Measurements from ENCODE around the gene CSMD2. TPM values are rescaled to one million over a fixed set of nuclear protein-coding genes. Genes with fewer than 3 reads are reported as not detected.

Gene CSMD2
- total RNA-seq, 1 experiment from 2014 or later: 0.22 TPM

DNA sequence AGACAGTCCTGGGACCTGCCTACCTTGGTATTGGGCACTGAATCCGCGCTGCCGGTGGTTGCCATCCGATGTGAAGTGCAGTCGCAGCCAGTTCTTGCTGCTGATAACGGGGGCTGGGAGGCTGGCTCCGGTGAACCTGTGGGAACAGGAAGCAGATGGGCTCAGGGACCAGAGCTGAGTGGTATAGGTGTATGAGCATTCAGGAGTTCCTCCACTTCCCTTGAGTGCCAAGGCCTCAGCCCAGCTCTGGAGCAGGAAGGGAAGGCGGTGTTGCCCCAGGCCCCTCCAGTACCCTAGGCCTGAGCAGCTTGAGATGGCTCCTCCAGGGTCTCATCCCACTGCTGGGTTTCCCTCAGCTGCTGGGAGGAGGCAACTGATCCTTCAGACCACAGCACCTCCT is 318.2 kb downstream of the CSMD2 start:
- ATAC-seq (no peak), DNase-seq (ENCODE audit: low read depth, low spot score) (no peak)
- Histone ChIP-seq H3K27ac (ENCODE audit: low read depth, low read length) (no peak overlapping the region), H3K4me2 (ENCODE audit: low read length) (no peak overlapping the region), H4K20me1 (ENCODE audit: insufficient read depth) (no peaks in the 10 kb centered on the region), H3K4me3 (replicated peaks in 1 of 2; ENCODE audit: low read depth in 1 of 2, low read length in 2 of 2) (no peak overlapping the region), H3K36me3 (ENCODE audit: control insufficient read depth in 1 of 2, insufficient read depth in 2 of 2, low read length in 2 of 2) (no peaks in the 10 kb centered on the region), H3K4me1 (ENCODE audit: control insufficient read depth in 1 of 2, insufficient read depth in 2 of 2, low read length in 2 of 2) (no peaks in the 10 kb centered on the region), H2AFZ (ENCODE audit: low read depth, low read length, poor library complexity, severe bottlenecking) (no peak overlapping the region), H3K9me2 (ENCODE audit: insufficient read depth) (no peaks in the 10 kb centered on the region), H3K79me2 (ENCODE audit: insufficient read depth, low read length) (no peaks in the 10 kb centered on the region), H3K9me3 (ENCODE audit: control insufficient read depth in 1 of 2, insufficient read depth in 1 of 2, low read depth in 1 of 2, low read length in 2 of 2) (no peaks in the 10 kb centered on the region), H3K27me3 (ENCODE audit: insufficient read depth, low read length) (peaks cover 59% of the 10 kb centered on the region), H3K9ac (ENCODE audit: low read length) (no peak overlapping the region)
- ChIA-PET CTCF (no interaction called here), POLR2A (no interaction called here), RAD21 (ENCODE audit: low non-redundant PET in 1 of 2, low total read pairs in 2 of 2, uncharacterized antibody in 2 of 2, unreplicated experiment in 2 of 2) (no interaction called here)
- intact Hi-C loops (cut with micrococcal nuclease): no loop called here
- TF ChIP-seq ATF3 (IDR thresholded peaks at IDR 0.05) (no peak), RAD21 (IDR thresholded peaks at IDR 0.05; ENCODE audit: low read depth) (no peak), SRF (IDR thresholded peaks at IDR 0.05; ENCODE audit: low read depth) (no peak), SIN3A (IDR thresholded peaks at IDR 0.05; ENCODE audit: low read depth) (no peak), EZH2phosphoT487 (IDR thresholded peaks at IDR 0.05; ENCODE audit: borderline replicate concordance) (no peak), TCF7L2 (IDR thresholded peaks at IDR 0.05; ENCODE audit: borderline replicate concordance, extremely low read depth, insufficient read depth, insufficient read length) (no peak), CEBPB (IDR thresholded peaks at IDR 0.05; ENCODE audit: low read depth) (no peak), MAX (IDR thresholded peaks at IDR 0.05) (no peak), CBX3 (IDR thresholded peaks at IDR 0.05; ENCODE audit: low read depth) (no peak), POLR2A (IDR thresholded peaks at IDR 0.05; ENCODE audit: borderline replicate concordance, extremely low read depth, insufficient read depth, insufficient read length) (no peak), REST (IDR thresholded peaks at IDR 0.05; ENCODE audit: low read depth) (no peak)
- TF ChIP-seq, protein P1, sequence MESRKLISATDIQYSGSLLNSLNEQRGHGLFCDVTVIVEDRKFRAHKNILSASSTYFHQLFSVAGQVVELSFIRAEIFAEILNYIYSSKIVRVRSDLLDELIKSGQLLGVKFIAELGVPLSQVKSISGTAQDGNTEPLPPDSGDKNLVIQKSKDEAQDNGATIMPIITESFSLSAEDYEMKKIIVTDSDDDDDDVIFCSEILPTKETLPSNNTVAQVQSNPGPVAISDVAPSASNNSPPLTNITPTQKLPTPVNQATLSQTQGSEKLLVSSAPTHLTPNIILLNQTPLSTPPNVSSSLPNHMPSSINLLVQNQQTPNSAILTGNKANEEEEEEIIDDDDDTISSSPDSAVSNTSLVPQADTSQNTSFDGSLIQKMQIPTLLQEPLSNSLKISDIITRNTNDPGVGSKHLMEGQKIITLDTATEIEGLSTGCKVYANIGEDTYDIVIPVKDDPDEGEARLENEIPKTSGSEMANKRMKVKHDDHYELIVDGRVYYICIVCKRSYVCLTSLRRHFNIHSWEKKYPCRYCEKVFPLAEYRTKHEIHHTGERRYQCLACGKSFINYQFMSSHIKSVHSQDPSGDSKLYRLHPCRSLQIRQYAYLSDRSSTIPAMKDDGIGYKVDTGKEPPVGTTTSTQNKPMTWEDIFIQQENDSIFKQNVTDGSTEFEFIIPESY (IDR thresholded peaks at IDR 0.05; ENCODE audit: extremely low read depth, insufficient replicate concordance, low read length): no peak
- TF ChIP-seq, protein P2, sequence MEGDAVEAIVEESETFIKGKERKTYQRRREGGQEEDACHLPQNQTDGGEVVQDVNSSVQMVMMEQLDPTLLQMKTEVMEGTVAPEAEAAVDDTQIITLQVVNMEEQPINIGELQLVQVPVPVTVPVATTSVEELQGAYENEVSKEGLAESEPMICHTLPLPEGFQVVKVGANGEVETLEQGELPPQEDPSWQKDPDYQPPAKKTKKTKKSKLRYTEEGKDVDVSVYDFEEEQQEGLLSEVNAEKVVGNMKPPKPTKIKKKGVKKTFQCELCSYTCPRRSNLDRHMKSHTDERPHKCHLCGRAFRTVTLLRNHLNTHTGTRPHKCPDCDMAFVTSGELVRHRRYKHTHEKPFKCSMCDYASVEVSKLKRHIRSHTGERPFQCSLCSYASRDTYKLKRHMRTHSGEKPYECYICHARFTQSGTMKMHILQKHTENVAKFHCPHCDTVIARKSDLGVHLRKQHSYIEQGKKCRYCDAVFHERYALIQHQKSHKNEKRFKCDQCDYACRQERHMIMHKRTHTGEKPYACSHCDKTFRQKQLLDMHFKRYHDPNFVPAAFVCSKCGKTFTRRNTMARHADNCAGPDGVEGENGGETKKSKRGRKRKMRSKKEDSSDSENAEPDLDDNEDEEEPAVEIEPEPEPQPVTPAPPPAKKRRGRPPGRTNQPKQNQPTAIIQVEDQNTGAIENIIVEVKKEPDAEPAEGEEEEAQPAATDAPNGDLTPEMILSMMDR (IDR thresholded peaks at IDR 0.05 in 2 of 3, conservative IDR thresholded peaks at IDR 0.05 in 1 of 3; ENCODE audit: borderline replicate concordance in 1 of 3, insufficient read depth in 1 of 3, low read depth in 2 of 3, low read length in 2 of 3): no peak
- no TSS peak for BruUV-seq (replicated peaks)
